Stimulated activated CD8-positive, alpha-beta memory T cell treated with anti-CD3 and anti-CD28 coated beads, Interleukin-4, amount 100 ng/mL, for 4 hours (primary cell): ENCODE results near the gene RTN4RL1.
"Not testable (repeated sequence)": the region's sequence is repeated elsewhere in the genome, so short reads cannot be mapped to it uniquely, and the experiment has no call there.

Experiments
- DNase-seq, 2 donors: peaks; one replicate each; pipeline ENCODE4 v3.0.0-alpha.2; 2020; ENCODE audit warnings: low read depth in 2 of 2, low spot score in 1 of 2

Gene RTN4RL1

DNA sequence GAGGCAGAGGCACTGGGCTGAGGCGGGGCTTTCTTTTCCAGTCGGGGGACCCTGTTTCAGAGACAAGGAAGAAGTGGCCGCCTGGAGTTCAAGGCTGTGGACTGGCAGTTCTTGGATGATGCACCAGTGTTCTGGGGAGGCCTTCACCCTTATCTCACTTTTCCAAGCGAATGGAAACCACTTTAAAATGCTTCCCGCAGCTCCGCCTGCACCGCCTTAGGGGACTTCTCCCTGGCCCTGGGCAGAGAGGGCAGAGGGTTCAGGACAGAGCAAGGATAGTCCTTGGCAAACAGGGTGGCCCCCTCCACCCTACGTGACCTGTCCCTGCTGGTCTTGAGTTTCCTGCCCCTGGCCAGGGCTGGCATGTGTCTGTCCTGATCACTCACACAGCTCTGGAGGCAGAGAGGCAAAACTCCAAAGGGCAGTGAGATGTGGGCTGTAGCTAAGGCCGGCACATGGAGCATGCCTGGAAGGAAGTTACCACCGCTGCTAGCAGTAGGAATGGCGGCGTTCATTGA is 20.6 kb downstream of the RTN4RL1 start:
- no peak for DNase-seq

DNA sequence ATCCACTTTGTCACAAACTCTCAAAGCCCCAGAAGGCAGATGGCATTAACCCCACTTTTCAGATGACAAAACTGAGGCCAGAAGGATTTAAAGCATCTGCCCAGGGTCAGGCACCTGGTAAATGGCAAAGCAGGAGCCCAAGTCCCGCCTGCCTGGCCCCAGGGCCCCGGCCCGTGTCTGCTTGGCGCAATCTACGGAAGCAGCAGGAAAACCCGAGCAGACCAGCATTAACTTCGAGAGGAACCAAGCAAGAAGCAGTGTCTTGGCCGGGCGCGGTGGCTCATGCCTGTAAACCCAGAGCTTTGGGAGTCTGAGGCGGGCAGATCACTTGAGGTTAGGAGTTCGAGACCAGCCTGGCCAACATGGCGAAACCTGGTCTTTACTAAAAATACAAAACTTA is 21.6 kb downstream of the RTN4RL1 start:
- no peak for DNase-seq

GRCh38 chr17:2002767-2003329 is 22.3 kb downstream of the RTN4RL1 start:
- no peak for DNase-seq

- DNase-seq: no peak
These were observed 25.4 kb downstream of the RTN4RL1 start for GRCh38 chr17:1999557-2000251.

DNA sequence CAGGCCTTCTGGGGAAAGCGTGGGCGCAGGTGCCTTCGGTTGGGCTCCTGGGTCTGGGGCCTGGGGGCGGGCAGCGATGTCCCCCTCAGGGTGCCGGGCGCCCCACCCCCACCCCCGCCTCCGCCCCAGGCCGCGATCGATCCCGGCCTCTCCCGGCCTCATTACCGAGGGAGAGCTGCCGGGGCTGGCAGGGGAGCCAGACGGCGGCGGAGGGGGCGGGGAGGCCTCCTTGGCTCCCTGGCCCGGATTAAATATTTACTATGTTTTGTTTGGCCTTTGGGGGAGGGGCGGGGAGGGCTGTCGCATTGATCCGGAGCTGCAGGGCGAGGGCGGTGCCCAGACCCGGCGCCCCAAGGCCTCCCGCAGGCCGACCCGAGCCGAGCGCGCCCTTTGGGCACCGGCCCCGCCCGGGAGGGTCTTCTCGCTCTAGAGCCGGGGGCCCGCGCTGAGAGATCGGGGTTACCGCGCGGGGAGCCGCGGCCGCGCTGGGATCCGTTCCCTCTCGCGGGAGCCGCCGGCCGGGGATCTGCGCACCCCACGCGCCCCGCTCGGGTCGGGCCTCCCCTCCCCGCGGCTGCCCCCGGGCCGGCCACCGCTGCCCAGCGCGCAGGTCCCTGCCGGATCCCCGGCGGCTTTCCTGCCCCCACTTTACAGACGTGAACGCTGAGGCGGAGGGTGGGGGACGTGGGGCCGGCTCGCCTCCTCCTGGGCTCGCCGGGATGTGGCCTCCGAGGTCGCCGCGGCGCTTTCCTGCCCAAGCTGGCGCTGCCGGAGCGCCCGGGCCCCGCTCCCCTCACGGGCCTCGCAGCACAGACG is 27.0 kb downstream of the RTN4RL1 start:
- DNase-seq: no peak

DNA sequence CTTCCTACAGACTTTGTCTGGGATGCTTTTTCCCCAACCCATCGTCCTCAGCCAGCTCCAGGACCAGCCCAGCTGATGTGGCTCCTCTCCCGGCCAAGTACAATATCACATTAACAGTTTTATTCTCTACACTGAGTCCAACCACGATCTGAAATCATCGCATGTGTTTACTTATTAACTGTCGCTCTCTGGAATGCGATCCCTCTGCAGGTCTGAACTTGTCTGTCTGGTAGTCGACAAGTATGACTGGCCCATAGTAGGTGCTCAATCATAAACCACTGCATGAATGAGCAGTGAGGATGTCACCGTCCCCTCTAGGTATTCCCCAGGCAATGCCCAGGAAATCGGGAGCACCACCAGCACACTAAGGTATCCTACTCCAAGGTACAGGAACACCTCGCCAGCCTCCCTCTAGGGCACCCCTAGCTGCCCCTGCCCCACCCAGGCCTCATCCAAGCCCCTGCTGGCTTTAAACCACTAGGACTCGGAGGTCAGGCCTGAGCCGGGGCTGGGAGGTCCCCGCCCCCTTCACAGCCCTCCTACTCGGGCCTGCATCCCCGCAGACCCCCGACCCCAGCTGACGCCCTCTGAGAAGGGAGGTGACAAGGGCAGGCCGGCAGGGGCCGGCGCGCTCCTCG is 27.7 kb downstream of the RTN4RL1 start:
- DNase-seq: no peak

DNA sequence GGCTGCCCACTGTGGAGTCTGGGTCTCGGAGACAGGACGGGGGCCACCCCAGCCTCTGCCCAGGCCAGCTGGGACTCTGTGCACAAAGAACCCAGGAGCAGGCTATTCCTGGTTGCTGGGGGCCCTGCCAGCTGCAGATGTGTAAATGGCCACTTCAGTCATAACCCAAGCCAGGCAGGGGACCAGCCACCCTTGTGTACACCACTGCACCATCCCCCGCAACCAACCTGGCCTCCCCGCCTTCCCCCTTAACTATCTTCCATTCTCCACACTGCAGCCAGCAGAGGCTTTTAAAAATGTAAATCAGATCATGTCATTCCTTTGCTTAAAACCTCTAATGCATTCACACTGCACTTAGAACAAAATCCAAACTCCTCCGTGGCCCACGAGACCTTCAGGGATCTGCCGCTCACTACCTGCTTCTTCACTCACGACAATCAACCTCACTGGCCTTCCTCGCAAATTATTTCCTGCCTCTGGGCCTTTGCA is 28.3 kb downstream of the RTN4RL1 start:
- DNase-seq: no peak

GRCh38 chr17:1995907-1996799 is 29.0 kb downstream of the RTN4RL1 start:
- no peak for DNase-seq

- no peak for DNase-seq
These were observed 29.7 kb downstream of the RTN4RL1 start for GRCh38 chr17:1995321-1995892.

GRCh38 chr17:1994707-1995106 is 30.4 kb downstream of the RTN4RL1 start:
- no peak for DNase-seq

GRCh38 chr17:1992541-1992940 is 32.6 kb downstream of the RTN4RL1 start:
- no peak for DNase-seq

DNA sequence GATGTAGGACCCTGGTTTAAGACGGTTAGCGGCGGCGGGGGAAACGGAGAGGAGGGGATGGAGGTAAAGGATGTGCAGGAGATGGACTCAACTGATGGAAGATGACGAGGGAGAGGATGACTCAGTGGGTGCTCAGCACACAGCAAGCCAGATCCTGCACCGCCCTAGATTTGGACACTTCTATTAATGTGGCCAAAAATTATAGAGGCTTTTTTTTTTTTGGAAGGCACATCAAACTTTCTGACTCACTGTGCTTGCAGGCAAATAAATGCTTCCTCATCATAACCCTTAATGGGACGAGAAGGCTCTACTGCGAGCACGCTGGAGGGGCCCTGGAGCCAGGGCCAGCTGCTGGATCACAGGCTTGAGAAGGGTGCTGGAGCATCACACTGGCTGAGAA is 36.0 kb downstream of the RTN4RL1 start:
- DNase-seq: no peak

- DNase-seq: no peak
These were observed 38.2 kb downstream of the RTN4RL1 start for GRCh38 chr17:1986783-1987451.

DNA sequence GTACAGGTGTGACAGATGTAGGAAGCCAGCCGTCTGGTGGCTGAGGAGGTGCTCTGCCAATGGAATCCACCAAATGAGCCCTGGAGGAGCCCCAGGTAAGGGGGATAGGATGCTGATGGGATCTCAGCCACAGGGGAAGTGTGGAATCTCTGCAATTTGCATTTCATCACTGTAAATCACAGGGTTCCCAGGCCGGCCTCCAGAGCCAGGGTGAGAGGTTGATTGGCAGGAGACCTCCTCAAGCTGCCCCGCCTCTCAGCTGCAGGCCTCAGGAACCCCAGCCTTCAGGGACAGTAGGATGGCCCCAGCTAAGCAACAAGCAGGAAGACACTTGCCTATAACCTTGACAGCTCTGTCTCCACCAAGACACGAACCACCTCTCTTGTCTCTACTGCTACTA is 39.4 kb downstream of the RTN4RL1 start:
- DNase-seq: no peak

- DNase-seq: no peak
These were observed 40.0 kb downstream of the RTN4RL1 start for GRCh38 chr17:1985093-1985492.

- not testable (repeated sequence) for DNase-seq
These were observed 42.3 kb downstream of the RTN4RL1 start for GRCh38 chr17:1982793-1983366.

GRCh38 chr17:1980665-1981250 is 44.4 kb downstream of the RTN4RL1 start:
- DNase-seq: no peak

- DNase-seq: no peak
These were observed 45.8 kb downstream of the RTN4RL1 start for GRCh38 chr17:1979182-1979985.
